ENCODE measurements around the gene BCKDK.

BCKDK gene

GRCh38 chr16:31080035-31080629, 28.1 kb upstream of the BCKDK start:
- DNase-seq (ENCODE audit: low read depth): no peak

- no peak for DNase-seq (ENCODE audit: low read depth)
Observed at GRCh38 chr16:31080756-31081419, 27.3 kb upstream of the BCKDK start.

GRCh38 chr16:31081428-31082351, 26.5 kb upstream of the BCKDK start:
- no peak for DNase-seq (ENCODE audit: low read depth)

GRCh38 chr16:31082368-31083045, 25.7 kb upstream of the BCKDK start:
- DNase-seq (ENCODE audit: low read depth): no peak

GRCh38 chr16:31083081-31083480, 25.1 kb upstream of the BCKDK start:
- no peak for DNase-seq (ENCODE audit: low read depth)

- DNase-seq (ENCODE audit: low read depth): no peak
Observed at GRCh38 chr16:31083556-31083955, 24.6 kb upstream of the BCKDK start.

- DNase-seq (ENCODE audit: low read depth): no peak
Observed at GRCh38 chr16:31083981-31084380, 24.2 kb upstream of the BCKDK start.

- no peak for DNase-seq (ENCODE audit: low read depth)
Observed at GRCh38 chr16:31084584-31085302, 23.4 kb upstream of the BCKDK start.

GRCh38 chr16:31085411-31085810, 22.8 kb upstream of the BCKDK start:
- no peak for DNase-seq (ENCODE audit: low read depth)

- no peak for DNase-seq (ENCODE audit: low read depth)
Observed at GRCh38 chr16:31085873-31086628, 22.1 kb upstream of the BCKDK start.

- DNase-seq (ENCODE audit: low read depth): no peak
Observed at GRCh38 chr16:31086629-31086906, 21.6 kb upstream of the BCKDK start.

- no peak for DNase-seq (ENCODE audit: low read depth)
Observed at GRCh38 chr16:31087481-31087880, 20.7 kb upstream of the BCKDK start.

- DNase-seq (ENCODE audit: low read depth): no peak
Observed at GRCh38 chr16:31087971-31088370, 20.2 kb upstream of the BCKDK start.

GRCh38 chr16:31088459-31089183, 19.6 kb upstream of the BCKDK start, which contains the start of gene PRSS53:
TSS of gene PRSS53 (minus strand) at chr16:31088943. CDS start at chr16:31088809, 134 bp downstream.
- no peak for DNase-seq (ENCODE audit: low read depth)

GRCh38 chr16:31089199-31089598, 19.0 kb upstream of the BCKDK start:
- DNase-seq (ENCODE audit: low read depth): no peak

- no peak for DNase-seq (ENCODE audit: low read depth)
Observed at GRCh38 chr16:31090540-31090939, 17.6 kb upstream of the BCKDK start.

- DNase-seq (ENCODE audit: low read depth): no peak
Observed at GRCh38 chr16:31092330-31092729, 15.9 kb upstream of the BCKDK start.

- DNase-seq (ENCODE audit: low read depth): no peak
Observed at GRCh38 chr16:31093132-31093703, 15.0 kb upstream of the BCKDK start.

- no peak for DNase-seq (ENCODE audit: low read depth)
Observed at GRCh38 chr16:31094088-31094423, 14.1 kb upstream of the BCKDK start.

- DNase-seq (ENCODE audit: low read depth): peak; percentile 71
Observed at GRCh38 chr16:31094424-31095120, 13.6 kb upstream of the BCKDK start, which contains the start of gene VKORC1. TSS of gene VKORC1 (minus strand) at chr16:31094797. CDS start at chr16:31094729, 68 bp downstream.

Data from stimulated activated CD8-positive, alpha-beta memory T cell treated with anti-CD3 and anti-CD28 coated beads, Interleukin-7, amount 100 ng/mL, for 24 hours (primary cell).